ENCODE results near the gene KRTAP7-1. TPM values are rescaled to one million over a fixed set of nuclear protein-coding genes. Genes with fewer than 3 reads are reported as not detected.

Gene KRTAP7-1
- polyA plus RNA-seq, 1 of the 3 experiments (the other 2 are of a cell fraction), result not detected

DNA sequence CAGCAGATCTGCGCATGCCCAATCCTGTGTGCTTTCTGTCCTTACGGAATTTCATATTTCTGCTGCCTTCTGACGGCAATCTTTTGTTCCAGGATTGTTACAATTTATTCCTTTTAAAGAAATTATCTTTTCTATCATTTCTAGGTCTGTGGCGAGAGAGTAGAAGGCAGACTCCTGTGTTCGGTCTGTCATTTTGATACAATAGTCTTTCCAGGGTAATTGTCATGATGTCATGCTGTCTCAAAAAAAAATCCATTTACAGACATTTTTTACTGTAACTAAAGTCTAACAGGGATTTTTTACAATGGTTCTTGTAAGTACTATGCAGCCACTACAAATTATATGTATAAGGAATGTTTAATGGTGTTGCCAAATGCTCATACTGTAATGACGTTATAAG is 9.0 kb upstream of the KRTAP7-1 start:
- no peak overlapping the region for H3K9ac ChIP-seq
- no peaks in the 10 kb centered on the region for H3K9me2 ChIP-seq
- no peaks in the 10 kb centered on the region for H4K20me1 ChIP-seq (ENCODE audit: insufficient read depth)
- whole genome bisulfite sequencing (ENCODE audit: low lambda C conversion rate), result 20% methylated on average over 6 of the region's 6 CpGs
- no peaks in the 10 kb centered on the region for H3K4me1 ChIP-seq (ENCODE audit: control insufficient read depth in 1 of 2, insufficient read depth in 2 of 2, low read depth in 1 of 2, low read length in 1 of 2)
- no peaks in the 10 kb centered on the region for H3F3A ChIP-seq (replicated peaks; ENCODE audit: insufficient read depth)
- ChIA-PET CTCF (interaction anchor here (1.4 to 1.6 kb wide), 2 partner anchors 17 to 89 kb away, joined by 3 to 4 read pairs; no protein-coding TSS in a partner anchor), POLR2A (no interaction called here)
- H3K79me2 ChIP-seq (ENCODE audit: insufficient read depth), result no peaks in the 10 kb centered on the region
- H3K9me3 ChIP-seq, result no peaks in the 10 kb centered on the region
- no peak overlapping the region for H3K4me2 ChIP-seq
- no peak overlapping the region for H3K27ac ChIP-seq (ENCODE audit: low read depth in 2 of 2, low read length in 1 of 2)
- H3K4me3 ChIP-seq (ENCODE audit: low read depth in 2 of 2, low read length in 1 of 2), result no peak overlapping the region
- H3K36me3 ChIP-seq (replicated peaks in 1 of 2; ENCODE audit: control insufficient read depth in 1 of 2, insufficient read depth in 2 of 2, low read length in 1 of 2), result no peaks in the 10 kb centered on the region
- DNase-seq, result no peak
- no peak overlapping the region for H2AFZ ChIP-seq (ENCODE audit: low read depth)
- TF ChIP-seq TAF1 (IDR thresholded peaks at IDR 0.05; ENCODE audit: borderline replicate concordance, low read depth, low read length), result no peak
- TF ChIP-seq, protein P1, sequence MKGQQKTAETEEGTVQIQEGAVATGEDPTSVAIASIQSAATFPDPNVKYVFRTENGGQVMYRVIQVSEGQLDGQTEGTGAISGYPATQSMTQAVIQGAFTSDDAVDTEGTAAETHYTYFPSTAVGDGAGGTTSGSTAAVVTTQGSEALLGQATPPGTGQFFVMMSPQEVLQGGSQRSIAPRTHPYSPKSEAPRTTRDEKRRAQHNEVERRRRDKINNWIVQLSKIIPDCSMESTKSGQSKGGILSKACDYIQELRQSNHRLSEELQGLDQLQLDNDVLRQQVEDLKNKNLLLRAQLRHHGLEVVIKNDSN (IDR thresholded peaks at IDR 0.05; ENCODE audit: borderline replicate concordance, low read depth), result no peak
- TF ChIP-seq, protein P2, sequence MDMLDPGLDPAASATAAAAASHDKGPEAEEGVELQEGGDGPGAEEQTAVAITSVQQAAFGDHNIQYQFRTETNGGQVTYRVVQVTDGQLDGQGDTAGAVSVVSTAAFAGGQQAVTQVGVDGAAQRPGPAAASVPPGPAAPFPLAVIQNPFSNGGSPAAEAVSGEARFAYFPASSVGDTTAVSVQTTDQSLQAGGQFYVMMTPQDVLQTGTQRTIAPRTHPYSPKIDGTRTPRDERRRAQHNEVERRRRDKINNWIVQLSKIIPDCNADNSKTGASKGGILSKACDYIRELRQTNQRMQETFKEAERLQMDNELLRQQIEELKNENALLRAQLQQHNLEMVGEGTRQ (IDR thresholded peaks at IDR 0.05; ENCODE audit: borderline replicate concordance, low read depth, low read length), result no peak
- no peak for TF ChIP-seq TCF12 (IDR thresholded peaks at IDR 0.05)
- TF ChIP-seq SMC3 (IDR thresholded peaks at IDR 0.05; ENCODE audit: low read depth, low read length), result no peak
- no peak for TF ChIP-seq ELF1 (IDR thresholded peaks at IDR 0.05)
- no peak for TF ChIP-seq YY1 (IDR thresholded peaks at IDR 0.05; ENCODE audit: low read depth)
- no peak for TF ChIP-seq FOSL2 (IDR thresholded peaks at IDR 0.05; ENCODE audit: borderline replicate concordance, low read depth)
- TF ChIP-seq, protein P3, sequence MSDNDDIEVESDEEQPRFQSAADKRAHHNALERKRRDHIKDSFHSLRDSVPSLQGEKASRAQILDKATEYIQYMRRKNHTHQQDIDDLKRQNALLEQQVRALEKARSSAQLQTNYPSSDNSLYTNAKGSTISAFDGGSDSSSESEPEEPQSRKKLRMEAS (IDR thresholded peaks at IDR 0.05; ENCODE audit: low read depth), result no peak
- TF ChIP-seq NRF1 (IDR thresholded peaks at IDR 0.05; ENCODE audit: low read depth, low read length), result no peak
- TF ChIP-seq POLR2AphosphoS5 (IDR thresholded peaks at IDR 0.05; ENCODE audit: low read depth, low read length), result no peak
- TF ChIP-seq EP300 (IDR thresholded peaks at IDR 0.05; ENCODE audit: borderline replicate concordance in 1 of 2, low read depth in 1 of 2, low read length in 1 of 2), result no peak
- TF ChIP-seq, protein P4, sequence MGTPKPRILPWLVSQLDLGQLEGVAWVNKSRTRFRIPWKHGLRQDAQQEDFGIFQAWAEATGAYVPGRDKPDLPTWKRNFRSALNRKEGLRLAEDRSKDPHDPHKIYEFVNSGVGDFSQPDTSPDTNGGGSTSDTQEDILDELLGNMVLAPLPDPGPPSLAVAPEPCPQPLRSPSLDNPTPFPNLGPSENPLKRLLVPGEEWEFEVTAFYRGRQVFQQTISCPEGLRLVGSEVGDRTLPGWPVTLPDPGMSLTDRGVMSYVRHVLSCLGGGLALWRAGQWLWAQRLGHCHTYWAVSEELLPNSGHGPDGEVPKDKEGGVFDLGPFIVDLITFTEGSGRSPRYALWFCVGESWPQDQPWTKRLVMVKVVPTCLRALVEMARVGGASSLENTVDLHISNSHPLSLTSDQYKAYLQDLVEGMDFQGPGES (IDR thresholded peaks at IDR 0.05; ENCODE audit: low read depth, low read length), result no peak
- TF ChIP-seq SIN3A (IDR thresholded peaks at IDR 0.05; ENCODE audit: borderline replicate concordance, low read depth, low read length), result no peak
- TF ChIP-seq RFX5 (IDR thresholded peaks at IDR 0.05; ENCODE audit: low read length), result no peak
- peaks cover 8% of the 10 kb centered on the region; the same call in 1 of the 2 replicates for H3K27me3 ChIP-seq (ENCODE audit: insufficient read depth)

Measured in SK-N-SH (cell line).